GM12872 (cell line): ENCODE data around the gene MISFA.

Experiments
- CTCF ChIP-seq: IDR thresholded peaks from 3 replicates; pipeline ENCODE4 v1.5.1; 2011; ENCODE audit warnings: low read depth, mild to moderate bottlenecking, low read length, moderate library complexity; ENCODE audit not compliant: insufficient read depth

The MISFA gene

GRCh38 chr11:18580113-18580766 is 19.3 kb upstream of the MISFA start:
- no peak for TF ChIP-seq CTCF

- no peak for TF ChIP-seq CTCF
Observed at GRCh38 chr11:18581825-18582224, 17.8 kb upstream of the MISFA start.

GRCh38 chr11:18588297-18589252 is 11.0 kb upstream of the MISFA start, which contains the start of gene UEVLD:
Gene UEVLD (minus strand): TSS chr11:18588734. CDS start chr11:18588654, 80 bp downstream.
- TF ChIP-seq CTCF: no peak

GRCh38 chr11:18590571-18590970 is 9.0 kb upstream of the MISFA start:
- TF ChIP-seq CTCF: no peak

DNA sequence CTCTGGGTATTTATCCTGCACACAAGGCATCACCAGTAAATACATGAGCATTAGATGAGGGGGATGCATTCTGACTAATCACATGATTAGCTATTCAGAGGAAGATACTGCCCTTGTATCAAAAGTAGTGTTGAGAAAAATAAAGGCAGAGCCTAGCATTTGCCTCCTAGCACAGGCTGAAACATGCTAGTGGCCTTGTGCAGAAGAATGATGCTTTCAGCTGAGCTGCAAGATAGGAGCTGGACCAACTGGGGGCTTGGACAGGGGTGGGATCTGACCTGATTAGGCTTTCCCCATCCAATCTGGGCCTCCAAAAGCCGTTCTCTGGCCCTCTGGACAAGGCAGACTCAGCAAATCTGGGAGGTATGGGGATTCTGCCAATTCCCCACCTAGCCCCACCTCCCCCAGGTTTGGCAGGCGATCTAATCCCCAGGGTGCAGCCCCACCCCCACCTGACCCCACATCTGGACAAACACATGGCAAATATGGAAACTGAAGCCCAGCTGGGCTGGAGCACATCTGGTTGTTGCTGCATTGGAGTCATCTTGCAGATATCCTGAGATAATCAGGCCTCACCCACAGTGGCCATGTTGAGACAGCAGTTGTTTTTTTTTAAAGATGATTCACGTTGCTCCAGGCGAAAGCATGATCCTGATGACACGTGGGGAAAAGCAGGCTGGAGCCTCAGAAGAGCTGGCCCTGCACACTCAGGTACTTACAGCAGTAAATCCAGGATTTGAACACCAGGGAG is 4.4 kb upstream of the MISFA start:
- no peak for TF ChIP-seq CTCF

GRCh38 chr11:18600915-18601569 is 1.5 kb downstream of the MISFA start:
- no peak for TF ChIP-seq CTCF
